Measurements from ENCODE around the gene PRMT7. TPM values are rescaled to one million over a fixed set of nuclear protein-coding genes. Genes with fewer than 3 reads are reported as not detected.

The PRMT7 gene
- total RNA-seq, 1 experiment from 2014 or later, result 46.4 TPM

DNA sequence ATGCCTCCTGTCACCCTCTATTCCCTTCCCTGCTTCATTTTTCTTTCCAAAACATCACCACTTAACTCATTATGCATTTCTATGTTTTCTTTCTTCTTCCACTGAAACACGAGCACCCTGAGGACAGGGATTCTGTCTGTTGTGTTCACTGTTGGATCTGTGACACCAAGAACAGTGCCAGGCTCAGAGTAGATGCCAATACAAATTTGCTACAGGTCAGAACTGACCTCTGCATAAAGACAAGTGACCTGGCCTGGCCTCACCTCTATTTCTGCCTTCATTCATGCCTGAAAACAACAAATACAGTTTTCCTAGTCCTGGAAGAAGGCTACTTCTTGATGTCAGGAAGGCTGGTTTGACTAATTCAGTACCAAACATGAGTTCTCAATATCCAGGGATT, 92.4 kb downstream of the PRMT7 start:
- ChIA-PET POLR2A (ENCODE audit: unreplicated experiment) (no interaction called here), CTCF (no interaction called here)
- TF ChIP-seq EZH2 (IDR thresholded peaks at IDR 0.05; ENCODE audit: low read length, unreplicated experiment) (no peak), EZH2phosphoT487 (IDR thresholded peaks at IDR 0.05; ENCODE audit: borderline replicate concordance, low read length) (no peak), CTCF (conservative IDR thresholded peaks at IDR 0.05; ENCODE audit: low read depth, low read length) (no peak)

GRCh38 chr16:68403704-68404103, 92.9 kb downstream of the PRMT7 start:
- POLR2A ChIA-PET (ENCODE audit: unreplicated experiment), result no interaction called here
- H2AFZ ChIP-seq (ENCODE audit: low read length), result no peak overlapping the region
- CTCF ChIA-PET, result no interaction called here

More for the DNA sequence above, 92.4 kb downstream of the PRMT7 start:
- Histone ChIP-seq H3K4me2 (ENCODE audit: low read length) (no peak overlapping the region), H3K4me3 (ENCODE audit: low read length) (no peak overlapping the region), H3K9ac (ENCODE audit: low read length) (no peak overlapping the region), H3F3A (ENCODE audit: low read length, unreplicated experiment) (no peaks in the 10 kb centered on the region), H3K9me3 (ENCODE audit: low read length) (no peaks in the 10 kb centered on the region), H3K79me2 (ENCODE audit: low read length) (no peaks in the 10 kb centered on the region), H3K27me3 (ENCODE audit: low read length) (no peaks in the 10 kb centered on the region), H2AFZ (ENCODE audit: low read length) (no peak overlapping the region), H3K9me2 (replicated peaks; ENCODE audit: low read length) (no peaks in the 10 kb centered on the region), H3K4me1 (ENCODE audit: insufficient read depth, low read length) (peaks cover 12% of the 10 kb centered on the region), H3K27ac (ENCODE audit: low read length) (no peak overlapping the region), H3K36me3 (ENCODE audit: low read depth, low read length) (no peaks in the 10 kb centered on the region), H4K20me1 (ENCODE audit: low read length) (no peaks in the 10 kb centered on the region)
- DNase-seq, result no peak
- intact Hi-C loops (cut with micrococcal nuclease), result no loop called here
- no TSS peak for BruUV-seq (replicated peaks)
- no peak for ATAC-seq

More at GRCh38 chr16:68403704-68404103, 92.9 kb downstream of the PRMT7 start:
- ATAC-seq, result no peak
- no peak overlapping the region for H3K4me2 ChIP-seq (ENCODE audit: low read length)
- no peaks in the 10 kb centered on the region for H3K9me2 ChIP-seq (replicated peaks; ENCODE audit: low read length)
- no peaks in the 10 kb centered on the region for H3K27me3 ChIP-seq (ENCODE audit: low read length)
- H3K9me3 ChIP-seq (ENCODE audit: low read length), result no peaks in the 10 kb centered on the region
- no peak overlapping the region for H3K27ac ChIP-seq (ENCODE audit: low read length)
- H4K20me1 ChIP-seq (ENCODE audit: low read length), result no peaks in the 10 kb centered on the region
- no peaks in the 10 kb centered on the region for H3K36me3 ChIP-seq (ENCODE audit: low read depth, low read length)
- intact Hi-C loops (cut with micrococcal nuclease), result no loop called here
- no peaks in the 10 kb centered on the region for H3K79me2 ChIP-seq (ENCODE audit: low read length)
- no TSS peak for BruUV-seq (replicated peaks)
- no peak for DNase-seq
- no peaks in the 10 kb centered on the region for H3F3A ChIP-seq (ENCODE audit: low read length, unreplicated experiment)
- H3K4me1 ChIP-seq (ENCODE audit: insufficient read depth, low read length), result peaks cover 12% of the 10 kb centered on the region
- H3K4me3 ChIP-seq (ENCODE audit: low read length), result no peak overlapping the region
- H3K9ac ChIP-seq (ENCODE audit: low read length), result no peak overlapping the region
- no peak for TF ChIP-seq EZH2phosphoT487 (IDR thresholded peaks at IDR 0.05; ENCODE audit: borderline replicate concordance, low read length)
- TF ChIP-seq EZH2 (IDR thresholded peaks at IDR 0.05; ENCODE audit: low read length, unreplicated experiment), result no peak
- TF ChIP-seq CTCF (conservative IDR thresholded peaks at IDR 0.05; ENCODE audit: low read depth, low read length), result no peak
